Activated CD8-positive, alpha-beta memory T cell treated with anti-CD3 and anti-CD28 coated beads for 4 hours (primary cell): ENCODE results near the gene PRKCQ.
"Not testable (repeated sequence)": the region's sequence is repeated elsewhere in the genome, so short reads cannot be mapped to it uniquely, and the experiment has no call there.

ENCODE experiments used
- DNase-seq, 2 donors: peaks; one replicate each; pipeline ENCODE4 v3.0.0-alpha.2; 2020; ENCODE audit warnings: low read depth in 2 of 2

PRKCQ gene

GRCh38 chr10:6492896-6493295, 87.2 kb downstream of the PRKCQ start:
- DNase-seq = no peak

- no peak for DNase-seq
Measured at GRCh38 chr10:6491841-6492609, 88.1 kb downstream of the PRKCQ start.

GRCh38 chr10:6490614-6491013, 89.5 kb downstream of the PRKCQ start:
- DNase-seq = no peak

GRCh38 chr10:6487920-6488319, 92.2 kb downstream of the PRKCQ start:
- no peak for DNase-seq

GRCh38 chr10:6486309-6486708, 93.8 kb downstream of the PRKCQ start:
- DNase-seq = no peak

- no peak for DNase-seq
Measured at GRCh38 chr10:6482737-6483357, 97.2 kb downstream of the PRKCQ start.

GRCh38 chr10:6478722-6479121, 101.4 kb downstream of the PRKCQ start:
- DNase-seq = no peak

GRCh38 chr10:6476989-6477388, 103.1 kb downstream of the PRKCQ start:
- DNase-seq = no peak

GRCh38 chr10:6474871-6475270, 105.2 kb downstream of the PRKCQ start:
- no peak for DNase-seq

- DNase-seq = peak in 1 of 2 donors; percentile 20
Measured at GRCh38 chr10:6473901-6474370, 106.1 kb downstream of the PRKCQ start.

- peak in 1 of 2 donors; percentile 39 for DNase-seq
Measured at GRCh38 chr10:6473430-6473829, 106.6 kb downstream of the PRKCQ start.

GRCh38 chr10:6472710-6473005, 107.4 kb downstream of the PRKCQ start:
- DNase-seq = not testable (repeated sequence)

GRCh38 chr10:6470894-6471618, 109.0 kb downstream of the PRKCQ start:
- DNase-seq = no peak

- no peak for DNase-seq
Measured at GRCh38 chr10:6469661-6470060, 110.4 kb downstream of the PRKCQ start.

- DNase-seq = no peak
Measured at GRCh38 chr10:6465854-6466601, 114.0 kb downstream of the PRKCQ start.

- DNase-seq = no peak
Measured at GRCh38 chr10:6465437-6465836, 114.6 kb downstream of the PRKCQ start.

GRCh38 chr10:6464862-6465430, 115.1 kb downstream of the PRKCQ start:
- no peak for DNase-seq

GRCh38 chr10:6463366-6463765, 116.7 kb downstream of the PRKCQ start:
- no peak for DNase-seq

GRCh38 chr10:6461961-6462360, 118.1 kb downstream of the PRKCQ start:
- DNase-seq = no peak

GRCh38 chr10:6460861-6461409, 119.1 kb downstream of the PRKCQ start:
- DNase-seq = no peak

GRCh38 chr10:6458814-6459213, 121.3 kb downstream of the PRKCQ start:
- DNase-seq = no peak
